Measurements from ENCODE around the gene PDSS2. TPM values are rescaled to one million over a fixed set of nuclear protein-coding genes. Genes with fewer than 3 reads are reported as not detected.

PDSS2 gene
- total and polyA plus RNA-seq, 9 of the 15 experiments (the other 6 are each of a cell fraction or from before 2014, with no cell fraction given) = 5.8 to 21.1 (median 12.0) TPM

- TF ChIP-seq VEZF1 (CRISPR knock-in tag; IDR thresholded peaks at IDR 0.05) (no peak), TCF3 (CRISPR knock-in tag; IDR thresholded peaks at IDR 0.05) (no peak), ZNF398 (CRISPR knock-in tag; IDR thresholded peaks at IDR 0.05) (no peak), ZNF77 (CRISPR knock-in tag; IDR thresholded peaks at IDR 0.05) (no peak)
Measured at GRCh38 chr6:107230448-107230847, 228.9 kb downstream of the PDSS2 start (continued).

GRCh38 chr6:107230024-107230423 lies 229.3 kb downstream of the PDSS2 start:
- Histone ChIP-seq H2AFZ (ENCODE audit: low read depth, low read length) (no peak overlapping the region), H4K20me1 (replicated peaks; ENCODE audit: control insufficient read depth, insufficient read depth, low read length) (no peaks in the 10 kb centered on the region), H3K27me3 (ENCODE audit: control insufficient read depth in 2 of 2, insufficient read depth in 2 of 2, low read length in 2 of 2) (no peaks in the 10 kb centered on the region), H3K27ac (ENCODE audit: extremely low read depth, low read depth, low read length) (no peak overlapping the region), H3K4me1 (replicated peaks in 1 of 2; ENCODE audit: control insufficient read depth in 2 of 2, insufficient read depth in 2 of 2, low read length in 2 of 2) (no peaks in the 10 kb centered on the region), H3K9me1 (ENCODE audit: control insufficient read depth, insufficient read depth, low read length) (no peaks in the 10 kb centered on the region), H3K4me3 (no peak overlapping the region), H3K4me2 (ENCODE audit: insufficient read depth, low read length) (no peak overlapping the region), H3K79me2 (ENCODE audit: control insufficient read depth, insufficient read depth, low read length) (no peaks in the 10 kb centered on the region), H3K36me3 (ENCODE audit: control insufficient read depth, insufficient read depth, low read length) (no peaks in the 10 kb centered on the region), H3K9me3 (replicated peaks; ENCODE audit: control insufficient read depth, insufficient read depth, low read depth, low read length) (no peaks in the 10 kb centered on the region), H3K9ac (ENCODE audit: insufficient read depth in 1 of 2, low read depth in 2 of 2, low read length in 2 of 2) (no peak overlapping the region)
- ATAC-seq (no peak), DNase-seq (ENCODE audit: extremely low read depth in 1 of 4, low spot score in 3 of 4) (no peak), FAIRE-seq (no peak)
- BruUV-seq (replicated peaks) = no TSS peak
- intact Hi-C loops (cut with micrococcal nuclease) (no loop called here), in situ Hi-C loops (cut with MboI) (no loop called here)
- POLR2A ChIA-PET = interaction anchor here (1.0 kb wide), 1 partner anchor 156 kb away, joined by 3 read pairs; no protein-coding TSS in a partner anchor
- CTCF ChIA-PET (ENCODE audit: low intra/inter-chr PET ratio) = interaction anchor here (0.6 kb wide), 1 partner anchor 54 kb away, joined by 3 read pairs; no protein-coding TSS in a partner anchor
- 25% methylated on average over 2 of the region's 2 CpGs for WGBS (ENCODE audit: insufficient coverage, low coverage, missing lambda C conversion rate)
- TF ChIP-seq EP400 (IDR thresholded peaks at IDR 0.05) (no peak), SMC3 (conservative IDR thresholded peaks at IDR 0.05; ENCODE audit: insufficient read depth, low read depth, low read length) (no peak), CEBPZ (IDR thresholded peaks at IDR 0.05; ENCODE audit: borderline replicate concordance, low read depth, low read length) (no peak), MEF2A (IDR thresholded peaks at IDR 0.05; ENCODE audit: control insufficient read depth, low read depth, low read length) (no peak), ESRRA (IDR thresholded peaks at IDR 0.05; ENCODE audit: borderline replicate concordance, low read depth) (no peak), EGR1 (conservative IDR thresholded peaks at IDR 0.05) (no peak), ZNF445 (CRISPR knock-in tag; IDR thresholded peaks at IDR 0.05; ENCODE audit: low read depth) (no peak), ZNF224 (CRISPR knock-in tag; IDR thresholded peaks at IDR 0.05) (no peak), SIN3B (IDR thresholded peaks at IDR 0.05; ENCODE audit: low read depth) (no peak), NR1H2 (CRISPR knock-in tag; IDR thresholded peaks at IDR 0.05) (no peak), CEBPG (CRISPR knock-in tag; IDR thresholded peaks at IDR 0.05) (no peak), CEBPG (tag; conservative IDR thresholded peaks at IDR 0.05 in 1 of 2, IDR thresholded peaks at IDR 0.05 in 1 of 2) (no peak)
